ENCODE data around the gene TXNDC8. TPM values are rescaled to one million over a fixed set of nuclear protein-coding genes. Genes with fewer than 3 reads are reported as not detected.
A peak's percentile ranks its signal among the peaks of the same experiment; 100 is the strongest.

Gene TXNDC8
- total and polyA plus RNA-seq, 2 of the 13 experiments (the other 11 are each of a cell fraction or from before 2014, with no cell fraction given), result not detected

DNA sequence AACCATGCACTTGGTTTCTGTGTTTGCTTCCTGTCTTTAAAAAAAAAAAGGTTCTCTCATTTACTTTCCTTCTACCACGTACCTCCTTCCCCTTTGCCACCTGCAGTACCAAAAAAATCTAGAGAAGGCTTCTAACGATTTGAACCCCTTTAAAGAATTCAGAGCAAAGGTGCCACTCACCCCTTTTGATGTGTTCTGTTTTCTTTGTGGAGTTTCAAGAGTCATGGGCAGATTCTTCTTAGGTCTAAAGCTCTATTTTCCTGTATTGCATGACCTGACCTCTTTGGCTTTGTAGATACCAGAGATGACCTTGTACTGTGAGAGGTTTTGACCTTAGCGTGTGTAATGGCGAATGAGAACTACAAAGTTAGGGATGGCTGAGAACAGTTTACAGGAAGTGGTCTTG is 29.0 kb downstream of the TXNDC8 start (continued):
- TF ChIP-seq, protein P1, sequence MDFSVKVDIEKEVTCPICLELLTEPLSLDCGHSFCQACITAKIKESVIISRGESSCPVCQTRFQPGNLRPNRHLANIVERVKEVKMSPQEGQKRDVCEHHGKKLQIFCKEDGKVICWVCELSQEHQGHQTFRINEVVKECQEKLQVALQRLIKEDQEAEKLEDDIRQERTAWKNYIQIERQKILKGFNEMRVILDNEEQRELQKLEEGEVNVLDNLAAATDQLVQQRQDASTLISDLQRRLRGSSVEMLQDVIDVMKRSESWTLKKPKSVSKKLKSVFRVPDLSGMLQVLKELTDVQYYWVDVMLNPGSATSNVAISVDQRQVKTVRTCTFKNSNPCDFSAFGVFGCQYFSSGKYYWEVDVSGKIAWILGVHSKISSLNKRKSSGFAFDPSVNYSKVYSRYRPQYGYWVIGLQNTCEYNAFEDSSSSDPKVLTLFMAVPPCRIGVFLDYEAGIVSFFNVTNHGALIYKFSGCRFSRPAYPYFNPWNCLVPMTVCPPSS (IDR thresholded peaks at IDR 0.05), result no peak
- TF ChIP-seq ZNF260 (CRISPR knock-in tag; IDR thresholded peaks at IDR 0.05; ENCODE audit: borderline replicate concordance, low read depth) (no peak), NFIB (CRISPR knock-in tag; IDR thresholded peaks at IDR 0.05; ENCODE audit: borderline replicate concordance) (no peak), ISL2 (CRISPR knock-in tag; IDR thresholded peaks at IDR 0.05) (peak; percentile 19; the same call in 1 of the 2 replicates), HNRNPL (IDR thresholded peaks at IDR 0.05; ENCODE audit: low read depth, low read length) (no peak), TBX3 (IDR thresholded peaks at IDR 0.05; ENCODE audit: borderline replicate concordance) (no peak), ATAD3A (CRISPR knock-in tag; IDR thresholded peaks at IDR 0.05) (no peak), FOSL2 (CRISPR knock-in tag; IDR thresholded peaks at IDR 0.05) (no peak), CCDC6 (CRISPR knock-in tag; IDR thresholded peaks at IDR 0.05) (no peak), SP140L (CRISPR knock-in tag; IDR thresholded peaks at IDR 0.05; ENCODE audit: borderline replicate concordance) (no peak), SOX6 (IDR thresholded peaks at IDR 0.05) (no peak), SOX6 (CRISPR knock-in tag; IDR thresholded peaks at IDR 0.05) (peak; percentile 52; the same call in 1 of the 2 replicates), ZNF563 (CRISPR knock-in tag; IDR thresholded peaks at IDR 0.05) (no peak), ETV5 (CRISPR knock-in tag; IDR thresholded peaks at IDR 0.05; ENCODE audit: borderline replicate concordance) (no peak), NR2C2 (CRISPR knock-in tag; IDR thresholded peaks at IDR 0.05; ENCODE audit: borderline replicate concordance) (0 out of 2 replicates have a peak, but pooled peaks have one; percentile 25), GATA4 (IDR thresholded peaks at IDR 0.05; ENCODE audit: borderline replicate concordance, low read depth) (no peak), RXRB (CRISPR knock-in tag; IDR thresholded peaks at IDR 0.05; ENCODE audit: borderline replicate concordance) (peak; percentile 38; the same call in 1 of the 2 replicates), U2AF1 (optimal IDR thresholded peaks at IDR 0.05; ENCODE audit: low read depth, low read length) (no peak), HDAC1 (CRISPR knock-in tag; IDR thresholded peaks at IDR 0.05) (no peak), XRCC5 (optimal IDR thresholded peaks at IDR 0.05; ENCODE audit: low read length) (no peak)
- TF ChIP-seq, protein P2, sequence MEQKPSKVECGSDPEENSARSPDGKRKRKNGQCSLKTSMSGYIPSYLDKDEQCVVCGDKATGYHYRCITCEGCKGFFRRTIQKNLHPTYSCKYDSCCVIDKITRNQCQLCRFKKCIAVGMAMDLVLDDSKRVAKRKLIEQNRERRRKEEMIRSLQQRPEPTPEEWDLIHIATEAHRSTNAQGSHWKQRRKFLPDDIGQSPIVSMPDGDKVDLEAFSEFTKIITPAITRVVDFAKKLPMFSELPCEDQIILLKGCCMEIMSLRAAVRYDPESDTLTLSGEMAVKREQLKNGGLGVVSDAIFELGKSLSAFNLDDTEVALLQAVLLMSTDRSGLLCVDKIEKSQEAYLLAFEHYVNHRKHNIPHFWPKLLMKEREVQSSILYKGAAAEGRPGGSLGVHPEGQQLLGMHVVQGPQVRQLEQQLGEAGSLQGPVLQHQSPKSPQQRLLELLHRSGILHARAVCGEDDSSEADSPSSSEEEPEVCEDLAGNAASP (CRISPR knock-in tag; IDR thresholded peaks at IDR 0.05; ENCODE audit: borderline replicate concordance), result no peak
- TF ChIP-seq, protein P3, sequence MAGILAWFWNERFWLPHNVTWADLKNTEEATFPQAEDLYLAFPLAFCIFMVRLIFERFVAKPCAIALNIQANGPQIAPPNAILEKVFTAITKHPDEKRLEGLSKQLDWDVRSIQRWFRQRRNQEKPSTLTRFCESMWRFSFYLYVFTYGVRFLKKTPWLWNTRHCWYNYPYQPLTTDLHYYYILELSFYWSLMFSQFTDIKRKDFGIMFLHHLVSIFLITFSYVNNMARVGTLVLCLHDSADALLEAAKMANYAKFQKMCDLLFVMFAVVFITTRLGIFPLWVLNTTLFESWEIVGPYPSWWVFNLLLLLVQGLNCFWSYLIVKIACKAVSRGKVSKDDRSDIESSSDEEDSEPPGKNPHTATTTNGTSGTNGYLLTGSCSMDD (CRISPR knock-in tag; IDR thresholded peaks at IDR 0.05), result no peak
- TF ChIP-seq, protein P4, sequence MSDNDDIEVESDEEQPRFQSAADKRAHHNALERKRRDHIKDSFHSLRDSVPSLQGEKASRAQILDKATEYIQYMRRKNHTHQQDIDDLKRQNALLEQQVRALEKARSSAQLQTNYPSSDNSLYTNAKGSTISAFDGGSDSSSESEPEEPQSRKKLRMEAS (IDR thresholded peaks at IDR 0.05), result no peak
- TF ChIP-seq, protein P5, sequence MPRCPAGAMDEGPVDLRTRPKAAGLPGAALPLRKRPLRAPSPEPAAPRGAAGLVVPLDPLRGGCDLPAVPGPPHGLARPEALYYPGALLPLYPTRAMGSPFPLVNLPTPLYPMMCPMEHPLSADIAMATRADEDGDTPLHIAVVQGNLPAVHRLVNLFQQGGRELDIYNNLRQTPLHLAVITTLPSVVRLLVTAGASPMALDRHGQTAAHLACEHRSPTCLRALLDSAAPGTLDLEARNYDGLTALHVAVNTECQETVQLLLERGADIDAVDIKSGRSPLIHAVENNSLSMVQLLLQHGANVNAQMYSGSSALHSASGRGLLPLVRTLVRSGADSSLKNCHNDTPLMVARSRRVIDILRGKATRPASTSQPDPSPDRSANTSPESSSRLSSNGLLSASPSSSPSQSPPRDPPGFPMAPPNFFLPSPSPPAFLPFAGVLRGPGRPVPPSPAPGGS (CRISPR knock-in tag; IDR thresholded peaks at IDR 0.05), result no peak
- TF ChIP-seq, protein P6, sequence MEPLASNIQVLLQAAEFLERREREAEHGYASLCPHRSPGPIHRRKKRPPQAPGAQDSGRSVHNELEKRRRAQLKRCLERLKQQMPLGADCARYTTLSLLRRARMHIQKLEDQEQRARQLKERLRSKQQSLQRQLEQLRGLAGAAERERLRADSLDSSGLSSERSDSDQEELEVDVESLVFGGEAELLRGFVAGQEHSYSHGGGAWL (CRISPR knock-in tag; IDR thresholded peaks at IDR 0.05), result no peak

Data from HepG2 (cell line).